ENCODE results near the gene DYRK4. TPM values are rescaled to one million over a fixed set of nuclear protein-coding genes. Genes with fewer than 3 reads are reported as not detected.

The DYRK4 gene
- polyA plus RNA-seq, 6 donors from 2014 or later, result 32.1 to 49.4 (median 43.1) TPM

- DNase-seq (no peak), ATAC-seq (ENCODE audit: low read depth in 2 of 2) (no peak)
- Mint-ChIP-seq H3K36me3 (peaks cover 0 to 9% of the 10 kb centered on the region in 2 donors), H3K27ac (no peak overlapping the region), H3K27me3 (no peaks in the 10 kb centered on the region), H3K4me1 (peaks cover 3 to 8% (median 5%) of the 10 kb centered on the region in 3 donors), H3K4me3 (no peak overlapping the region), H3K9me3 (no peaks in the 10 kb centered on the region)
Observed at GRCh38 chr12:4545195-4545594, 16.8 kb upstream of the DYRK4 start.

GRCh38 chr12:4552191-4552590 is 9.8 kb upstream of the DYRK4 start:
- no peak overlapping the region for H3K27ac Mint-ChIP-seq
- DNase-seq (no peak), ATAC-seq (ENCODE audit: low read depth in 2 of 2) (no peak)
- no peaks in the 10 kb centered on the region for H3K9me3 Mint-ChIP-seq
- H3K27me3 Mint-ChIP-seq, result no peaks in the 10 kb centered on the region
- H3K36me3 Mint-ChIP-seq, result peaks cover 4 to 11% of the 10 kb centered on the region in 2 donors
- H3K4me3 Mint-ChIP-seq, result no peak overlapping the region
- H3K4me1 Mint-ChIP-seq, result peaks cover 0 to 5% (median 0%) of the 10 kb centered on the region in 3 donors

GRCh38 chr12:4553943-4554342 is 8.1 kb upstream of the DYRK4 start:
- ATAC-seq (ENCODE audit: low read depth in 2 of 2), result no peak
- H3K36me3 Mint-ChIP-seq, result peaks cover 7 to 11% of the 10 kb centered on the region in 2 donors
- H3K27me3 Mint-ChIP-seq, result no peaks in the 10 kb centered on the region
- H3K9me3 Mint-ChIP-seq, result no peaks in the 10 kb centered on the region
- H3K4me3 Mint-ChIP-seq, result no peak overlapping the region
- H3K4me1 Mint-ChIP-seq, result peaks cover 0 to 5% (median 0%) of the 10 kb centered on the region in 3 donors
- no peak for DNase-seq
- peak overlapping the region in 1 of 6 donors; percentile 38 for H3K27ac Mint-ChIP-seq

DNA sequence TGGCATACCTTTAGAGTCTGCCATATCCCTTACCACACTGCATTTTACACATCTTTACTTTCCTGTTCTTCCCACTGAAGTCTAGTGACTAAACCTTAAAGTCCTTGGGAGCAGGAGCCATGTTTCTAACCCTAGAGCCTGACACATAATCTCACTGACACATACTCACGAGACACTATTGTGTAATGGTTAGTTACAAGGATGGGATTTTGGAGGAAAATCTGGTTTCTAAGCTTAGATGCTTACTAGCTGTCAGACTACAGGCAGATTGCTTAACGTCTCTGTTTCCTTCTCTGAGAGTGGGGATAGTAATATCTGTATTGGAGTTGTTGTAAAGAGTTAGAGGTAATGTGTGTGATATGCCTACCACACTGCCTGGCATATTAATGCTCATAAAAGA is 6.2 kb upstream of the DYRK4 start:
- no peaks in the 10 kb centered on the region for H3K27me3 Mint-ChIP-seq
- no peaks in the 10 kb centered on the region for H3K9me3 Mint-ChIP-seq
- peaks cover 0 to 5% (median 0%) of the 10 kb centered on the region in 3 donors for H3K4me1 Mint-ChIP-seq
- no peak overlapping the region for H3K4me3 Mint-ChIP-seq
- H3K36me3 Mint-ChIP-seq, result peaks cover 6 to 7% of the 10 kb centered on the region in 2 donors
- no peak for DNase-seq
- H3K27ac Mint-ChIP-seq, result no peak overlapping the region
- no peak for ATAC-seq (ENCODE audit: low read depth in 2 of 2)

DNA sequence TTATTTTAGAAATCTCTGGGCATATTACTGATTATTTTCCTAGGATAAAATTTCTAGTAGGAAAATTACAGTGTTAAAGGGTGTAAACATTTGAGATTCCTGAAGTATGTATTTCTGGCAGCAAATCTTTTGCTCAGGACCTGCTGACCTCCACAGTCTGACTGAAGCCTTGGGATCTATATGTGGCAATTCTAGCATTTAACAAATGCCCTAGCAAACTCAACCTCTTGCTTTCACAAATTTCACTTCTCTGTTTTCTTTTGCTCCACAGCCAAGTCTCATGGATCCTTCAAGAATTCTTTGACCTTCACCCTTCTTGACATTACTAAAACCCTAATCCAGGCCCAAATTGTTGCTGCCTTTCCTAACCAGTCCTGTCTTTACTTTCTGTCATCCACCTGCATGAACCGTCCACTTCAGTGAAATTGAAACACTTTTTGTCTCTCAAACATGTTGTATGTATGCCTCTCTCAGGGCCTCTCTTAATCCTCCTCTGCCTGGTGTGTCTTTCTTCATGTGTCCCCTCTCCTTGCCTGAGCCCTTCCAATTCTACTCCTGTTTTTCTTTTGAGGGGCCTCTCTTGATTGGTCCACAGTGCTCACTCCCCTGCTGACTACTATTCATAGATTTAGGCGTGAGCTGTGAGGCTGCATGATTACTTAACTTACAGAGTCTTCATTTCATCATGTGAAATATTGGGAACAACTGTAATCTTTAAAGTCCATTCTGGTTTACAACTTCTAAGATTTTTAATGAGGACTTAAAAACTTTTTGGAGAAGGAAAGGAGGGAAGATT is 5.1 kb upstream of the DYRK4 start:
- peaks cover 2 to 8% (median 3%) of the 10 kb centered on the region in 3 donors for H3K4me1 Mint-ChIP-seq
- ATAC-seq (ENCODE audit: low read depth in 2 of 2) (no peak), DNase-seq (no peak)
- H3K27ac Mint-ChIP-seq, result no peak overlapping the region
- H3K36me3 Mint-ChIP-seq, result peaks cover 6 to 7% of the 10 kb centered on the region in 2 donors
- H3K27me3 Mint-ChIP-seq, result no peaks in the 10 kb centered on the region
- H3K4me3 Mint-ChIP-seq, result no peak overlapping the region
- H3K9me3 Mint-ChIP-seq, result no peaks in the 10 kb centered on the region

- Mint-ChIP-seq H3K27ac (peak overlapping the region in 1 of 6 donors; percentile 64), H3K36me3 (peaks cover 6 to 7% of the 10 kb centered on the region in 2 donors), H3K4me3 (no peak overlapping the region), H3K27me3 (no peaks in the 10 kb centered on the region), H3K9me3 (no peaks in the 10 kb centered on the region), H3K4me1 (peaks cover 9 to 14% (median 9%) of the 10 kb centered on the region in 3 donors)
- ATAC-seq (ENCODE audit: low read depth in 2 of 2), result no peak
- no peak for DNase-seq
Observed at GRCh38 chr12:4557586-4557985, 4.4 kb upstream of the DYRK4 start.

GRCh38 chr12:4558171-4558570 is 3.8 kb upstream of the DYRK4 start:
- peak overlapping the region in 1 of 6 donors; percentile 64 for H3K27ac Mint-ChIP-seq
- H3K9me3 Mint-ChIP-seq, result no peaks in the 10 kb centered on the region
- ATAC-seq (ENCODE audit: low read depth in 2 of 2) (no peak), DNase-seq (no peak)
- peaks cover under 1 to 7% of the 10 kb centered on the region in 2 donors for H3K36me3 Mint-ChIP-seq
- no peaks in the 10 kb centered on the region for H3K27me3 Mint-ChIP-seq
- H3K4me3 Mint-ChIP-seq, result no peak overlapping the region
- H3K4me1 Mint-ChIP-seq, result peaks cover 13 to 20% (median 14%) of the 10 kb centered on the region in 3 donors

GRCh38 chr12:4563336-4563735 is 1.3 kb downstream of the DYRK4 start:
- peaks cover 50 to 57% (median 57%) of the 10 kb centered on the region in 3 donors for H3K4me1 Mint-ChIP-seq
- ATAC-seq (ENCODE audit: low read depth in 2 of 2), result no peak
- DNase-seq, result no peak
- H3K4me3 Mint-ChIP-seq, result peak overlapping the region in 6 of 8 donors; percentile 18 to 70 (median 33)
- peak overlapping the region in 2 of 6 donors; percentile 56 to 57 for H3K27ac Mint-ChIP-seq
- peaks cover 0 to 3% (median 0%) of the 10 kb centered on the region in 7 donors for H3K9me3 Mint-ChIP-seq
- peaks cover 0 to 4% of the 10 kb centered on the region in 2 donors for H3K36me3 Mint-ChIP-seq
- no peaks in the 10 kb centered on the region for H3K27me3 Mint-ChIP-seq

DNA sequence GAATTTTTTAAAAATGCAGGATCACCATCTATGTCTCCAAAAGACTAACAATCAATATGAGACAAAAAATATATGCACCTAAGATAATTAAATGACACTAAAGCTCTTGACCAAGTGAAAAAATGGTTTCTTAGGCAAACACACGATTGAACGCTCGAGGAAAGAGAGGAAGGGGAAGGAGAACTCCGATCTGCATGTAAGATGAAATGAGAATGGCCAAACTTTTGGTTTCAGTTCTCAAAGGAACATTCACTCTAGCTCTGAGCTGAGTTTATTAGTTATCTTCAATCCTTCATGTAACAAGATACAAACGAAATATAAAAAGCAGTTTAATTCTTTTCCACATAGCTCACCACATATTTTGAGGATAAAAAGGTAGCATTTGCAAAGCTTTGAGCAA is 2.8 kb downstream of the DYRK4 start:
- Mint-ChIP-seq H3K4me3 (peak overlapping the region; percentile 70 to 91 (median 78)), H3K9me3 (peaks cover 0 to 3% (median 0%) of the 10 kb centered on the region in 7 donors), H3K27me3 (no peaks in the 10 kb centered on the region), H3K27ac (peak overlapping the region; percentile 67 to 88 (median 82)), H3K36me3 (peaks cover 0 to 4% of the 10 kb centered on the region in 2 donors), H3K4me1 (peaks cover 50 to 64% (median 57%) of the 10 kb centered on the region in 3 donors)
- DNase-seq, result peak; percentile 37
- ATAC-seq (ENCODE audit: low read depth in 2 of 2), result peak; percentile 23 to 31

GRCh38 chr12:4566474-4566873 is 4.5 kb downstream of the DYRK4 start:
- peak; percentile 24 to 31 for ATAC-seq (ENCODE audit: low read depth in 2 of 2)
- Mint-ChIP-seq H3K9me3 (peaks cover 0 to 3% (median 0%) of the 10 kb centered on the region in 7 donors), H3K27ac (peak overlapping the region; percentile 79 to 95 (median 92)), H3K36me3 (peaks cover 0 to 4% of the 10 kb centered on the region in 2 donors), H3K4me1 (peaks cover 54 to 69% (median 63%) of the 10 kb centered on the region in 3 donors), H3K27me3 (no peaks in the 10 kb centered on the region), H3K4me3 (peak overlapping the region; percentile 70 to 92 (median 82))
- peak; percentile 35 for DNase-seq

DNA sequence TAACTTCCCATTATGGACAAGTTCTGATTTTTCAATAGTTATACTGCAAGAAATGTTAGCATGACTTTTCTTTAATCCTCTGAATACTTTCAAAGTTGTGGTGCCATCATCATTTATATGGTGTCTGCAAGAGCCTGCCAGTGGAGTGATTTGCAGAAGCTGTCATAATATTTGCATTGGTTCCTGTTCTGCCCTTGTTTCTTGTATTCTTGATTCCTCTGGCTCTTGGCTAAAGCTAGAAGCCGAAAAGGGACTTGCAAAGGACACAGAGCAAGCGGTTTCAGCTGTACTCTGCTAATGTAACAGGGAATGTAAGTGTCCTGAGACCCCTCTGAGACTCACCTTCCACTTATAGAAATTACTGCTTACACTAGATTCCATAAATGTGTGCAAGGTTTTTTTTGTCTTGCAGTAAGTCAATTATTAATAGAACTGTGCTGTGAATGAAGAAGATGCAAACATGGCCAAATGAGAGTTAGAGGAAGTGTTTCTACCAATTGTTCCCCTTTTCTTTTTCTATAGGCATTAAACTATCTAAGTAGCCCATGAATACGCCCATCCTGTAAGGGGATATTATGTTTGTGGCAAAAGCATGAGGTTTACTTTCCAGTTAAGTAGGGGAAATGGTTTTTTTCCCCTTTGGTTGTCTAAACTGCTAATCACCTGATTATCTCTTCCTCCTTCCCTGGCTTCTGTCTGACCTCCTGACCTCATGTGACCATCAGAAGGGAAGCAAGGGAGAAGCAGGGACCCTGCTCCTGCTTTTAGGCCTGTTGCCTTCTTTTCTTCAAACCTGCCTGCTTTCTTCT is 5.3 kb downstream of the DYRK4 start:
- H3K27me3 Mint-ChIP-seq, result no peaks in the 10 kb centered on the region
- H3K4me3 Mint-ChIP-seq, result peak overlapping the region; percentile 70 to 92 (median 81)
- peaks cover 48 to 62% (median 56%) of the 10 kb centered on the region in 3 donors for H3K4me1 Mint-ChIP-seq
- peaks cover 0 to 3% (median 0%) of the 10 kb centered on the region in 7 donors for H3K9me3 Mint-ChIP-seq
- peak overlapping the region; percentile 90 to 98 (median 94) for H3K27ac Mint-ChIP-seq
- ATAC-seq (ENCODE audit: low read depth in 2 of 2), result peak; percentile 87
- peak; percentile 68 for DNase-seq
- H3K36me3 Mint-ChIP-seq, result peaks cover 0 to 4% of the 10 kb centered on the region in 2 donors

DNA sequence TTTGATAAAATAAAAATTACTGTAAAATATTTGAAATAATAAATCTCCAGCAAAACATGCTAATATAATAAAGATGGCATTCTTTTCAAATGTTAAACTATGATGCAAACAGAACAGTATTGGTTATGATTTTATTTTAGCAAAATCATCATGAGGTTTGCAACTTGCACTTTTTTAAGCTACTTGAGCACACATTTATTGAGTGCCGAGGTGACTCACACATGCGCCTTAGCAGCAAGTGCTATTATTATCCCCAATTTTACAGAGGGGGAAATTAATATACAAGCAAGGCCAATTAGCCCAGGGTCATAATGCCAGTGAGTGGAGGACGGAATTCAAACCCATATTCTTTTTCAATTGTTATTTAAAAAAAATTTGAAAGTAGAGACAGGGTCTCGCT is 7.3 kb downstream of the DYRK4 start:
- no peak for ATAC-seq (ENCODE audit: low read depth in 2 of 2)
- no peaks in the 10 kb centered on the region for H3K27me3 Mint-ChIP-seq
- peaks cover 0 to 4% of the 10 kb centered on the region in 2 donors for H3K36me3 Mint-ChIP-seq
- peaks cover 33 to 50% (median 40%) of the 10 kb centered on the region in 3 donors for H3K4me1 Mint-ChIP-seq
- peak overlapping the region in 4 of 6 donors; percentile 24 to 97 (median 64) for H3K27ac Mint-ChIP-seq
- DNase-seq, result no peak
- H3K4me3 Mint-ChIP-seq, result no peak overlapping the region
- peaks cover 0 to 3% (median 0%) of the 10 kb centered on the region in 7 donors for H3K9me3 Mint-ChIP-seq

DNA sequence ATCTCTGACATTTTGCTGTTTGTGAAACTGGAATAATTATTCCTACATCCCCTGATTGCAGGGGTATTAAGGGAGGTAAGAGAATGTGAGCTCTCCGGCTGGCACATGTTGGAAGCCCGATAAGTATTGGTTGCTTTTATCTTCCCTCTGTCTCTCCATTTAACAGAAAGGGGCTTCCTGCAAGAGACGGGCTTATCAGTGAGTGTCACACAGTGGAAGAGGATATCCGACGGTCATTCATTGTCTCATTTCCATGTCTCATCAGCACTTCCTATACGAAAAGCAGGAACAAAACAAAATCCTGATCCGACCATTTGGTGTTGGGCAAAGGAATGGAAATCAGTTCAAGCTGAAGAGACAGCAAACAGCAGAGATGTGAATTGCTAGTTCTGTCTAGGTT is 10.7 kb downstream of the DYRK4 start:
- no peaks in the 10 kb centered on the region for H3K36me3 Mint-ChIP-seq
- peaks cover 7 to 18% (median 10%) of the 10 kb centered on the region in 3 donors for H3K4me1 Mint-ChIP-seq
- H3K9me3 Mint-ChIP-seq, result no peaks in the 10 kb centered on the region
- ATAC-seq (ENCODE audit: low read depth in 2 of 2), result no peak
- DNase-seq, result no peak
- no peaks in the 10 kb centered on the region for H3K27me3 Mint-ChIP-seq
- peak overlapping the region in 1 of 6 donors; percentile 52 for H3K27ac Mint-ChIP-seq
- no peak overlapping the region for H3K4me3 Mint-ChIP-seq
